H1 (cell line): ENCODE results near the gene KRT35. TPM values are rescaled to one million over a fixed set of nuclear protein-coding genes. Genes with fewer than 3 reads are reported as not detected.

Experiments
- CTCF ChIA-PET: fragments of 300-600 bp; sonication (Branson Sonifier 250); formaldehyde crosslinking; loops from one replicate; lab custom pipeline; 2021; ENCODE audit not compliant: partially characterized antibody; lab: Charles Lee
- POLR2A ChIA-PET: fragments of 300-600 bp; sonication (Branson Sonifier 250); formaldehyde crosslinking; loops from one replicate; lab custom pipeline; 2021; ENCODE audit warnings: inconsistent platforms; ENCODE audit not compliant: partially characterized antibody; lab: Charles Lee
- DNase-seq, 2 experiments: peaks; one replicate each; pipeline versions ENCODE4 v3.0.0 to v3.0.0-alpha.2; 2010 to 2022; ENCODE audit warnings: low spot score in 2 of 2, low read depth in 1 of 2, mixed read lengths in 1 of 2
- FAIRE-seq: peaks from 2 replicates; lab custom pipeline; 2011; peaks lifted over from hg19 to GRCh38; lab: Jason Lieb, UNC
- H2AFZ ChIP-seq: 2 replicates; pipeline ENCODE4 v1.8.1; 2012; ENCODE audit warnings: low read length, inconsistent platforms
- H2AK5ac ChIP-seq: 2 replicates; pipeline ENCODE4 v1.6.1; 2013; ENCODE audit warnings: low read depth, low read length
- H2BK120ac ChIP-seq: replicated peaks from 2 replicates; pipeline ENCODE3; 2013; ENCODE audit warnings: low read depth, low read length, inconsistent platforms
- H2BK12ac ChIP-seq: 2 replicates; pipeline ENCODE4 v1.6.1; 2013; ENCODE audit warnings: low read depth, low read length
- H2BK15ac ChIP-seq: 2 replicates; pipeline ENCODE4 v1.6.1; 2013; ENCODE audit warnings: low read length
- H2BK20ac ChIP-seq: 2 replicates; pipeline ENCODE4 v1.6.1; 2013; ENCODE audit warnings: low read length
- H2BK5ac ChIP-seq: 2 replicates; pipeline ENCODE4 v1.6.1; 2013; ENCODE audit warnings: low read depth, low read length
- H3K14ac ChIP-seq: 2 replicates; pipeline ENCODE4 v1.6.1; 2013; ENCODE audit warnings: inconsistent platforms; ENCODE audit not compliant: insufficient read length
- H3K18ac ChIP-seq: 2 replicates; pipeline ENCODE4 v1.6.1; 2013; ENCODE audit warnings: low read length; ENCODE audit errors: extremely low read depth
- H3K23ac ChIP-seq: 2 replicates; pipeline ENCODE4 v1.6.1; 2013; ENCODE audit warnings: inconsistent platforms; ENCODE audit not compliant: insufficient read length
- H3K23me2 ChIP-seq: 2 replicates; pipeline ENCODE4 v1.6.1; 2013; ENCODE audit warnings: low read depth, low read length
- H3K27ac ChIP-seq: 2 replicates; pipeline ENCODE4 v1.6.1; 2011; ENCODE audit warnings: low read depth, low read length, inconsistent platforms
- H3K27me3 ChIP-seq, 4 experiments: replicated peaks in 1 of 4; 1 replicate in 1 of 4; 2 replicates in 3 of 4; pipeline versions ENCODE4 v1.6.1 to v1.8.1; 2011 to 2013; ENCODE audit warnings: low read length in 3 of 4, mild to moderate bottlenecking in 3 of 4, inconsistent platforms in 2 of 4, mixed read lengths in 2 of 4, moderate library complexity in 1 of 4; ENCODE audit not compliant: control insufficient read depth in 3 of 4, insufficient read depth in 3 of 4; ENCODE audit errors: extremely low read depth in 1 of 4
- H3K36me3 ChIP-seq, 4 experiments: 2 replicates each; pipeline versions ENCODE4 v1.6.1 to v1.8.1; 2011 to 2013; ENCODE audit warnings: mild to moderate bottlenecking in 4 of 4, low read length in 3 of 4, moderate library complexity in 2 of 4, control low read depth in 1 of 4, inconsistent platforms in 1 of 4; ENCODE audit not compliant: insufficient read depth in 4 of 4, control insufficient read depth in 2 of 4
- H3K4ac ChIP-seq: replicated peaks from 2 replicates; pipeline ENCODE3; 2013; ENCODE audit warnings: low read length, low read depth, mixed read lengths, inconsistent platforms; ENCODE audit not compliant: insufficient read length
- H3K4me1 ChIP-seq, 4 experiments: replicated peaks in 1 of 4; 1 replicate in 1 of 4; 2 replicates in 3 of 4; pipeline versions ENCODE4 v1.6.1 to v1.8.1; 2011 to 2013; ENCODE audit warnings: low read length in 3 of 4, inconsistent platforms in 2 of 4, mixed read lengths in 1 of 4; ENCODE audit not compliant: insufficient read depth in 4 of 4, control insufficient read depth in 3 of 4
- H3K4me2 ChIP-seq, 2 experiments: 2 replicates each; pipeline versions ENCODE4 v1.6.1 to v1.8.1; 2011 to 2013; ENCODE audit warnings: low read depth in 2 of 2, low read length in 2 of 2, control low read depth in 1 of 2, inconsistent platforms in 1 of 2, mild to moderate bottlenecking in 1 of 2; ENCODE audit not compliant: insufficient read depth in 1 of 2
- H3K4me3 ChIP-seq, 4 experiments: fragments of 200-600, 300-600 bp in 1 of 4; sonication (generic), shearing (Covaris generic), sonication (Bioruptor Twin) in 1 of 4; 2 replicates each; pipeline versions ENCODE4 v1.5.1 to v1.8.1; 2011 to 2016; ENCODE audit warnings: low read length in 4 of 4, low read depth in 3 of 4, control low read depth in 2 of 4, inconsistent platforms in 2 of 4, mild to moderate bottlenecking in 2 of 4, mixed read lengths in 1 of 4, moderate library complexity in 1 of 4; ENCODE audit not compliant: insufficient read depth in 2 of 4; ENCODE audit errors: extremely low read depth in 1 of 4
- H3K56ac ChIP-seq: replicated peaks from 2 replicates; pipeline ENCODE3; 2013; ENCODE audit warnings: low read depth, mild to moderate bottlenecking, mixed read lengths, low read length, inconsistent platforms; ENCODE audit not compliant: insufficient read length
- H3K79me1 ChIP-seq: 2 replicates; pipeline ENCODE4 v1.6.1; 2013; ENCODE audit warnings: low read depth, low read length, control low read depth
- H3K79me2 ChIP-seq, 2 experiments: 2 replicates each; pipeline versions ENCODE4 v1.6.1 to v1.8.1; 2012 to 2013; ENCODE audit warnings: low read length in 2 of 2, mild to moderate bottlenecking in 2 of 2, inconsistent platforms in 1 of 2; ENCODE audit not compliant: insufficient read depth in 2 of 2, control insufficient read depth in 1 of 2
- H3K9ac ChIP-seq, 4 experiments: replicated peaks in 1 of 4; 1 replicate in 1 of 4; 2 replicates in 3 of 4; pipeline versions ENCODE4 v1.6.1 to v1.8.1; 2011 to 2013; ENCODE audit warnings: low read depth in 3 of 4, low read length in 3 of 4, control low read depth in 2 of 4, mild to moderate bottlenecking in 2 of 4, moderate library complexity in 2 of 4, inconsistent platforms in 1 of 4; ENCODE audit errors: extremely low read depth in 1 of 4
- H3K9me3 ChIP-seq, 2 experiments: 2 replicates each; pipeline versions ENCODE4 v1.6.1 to v1.8.1; 2012 to 2013; ENCODE audit warnings: mild to moderate bottlenecking in 2 of 2, moderate library complexity in 2 of 2, control low read depth in 1 of 2, inconsistent platforms in 1 of 2, low read depth in 1 of 2, low read length in 1 of 2, mixed read lengths in 1 of 2; ENCODE audit not compliant: insufficient read depth in 2 of 2
- H4K20me1 ChIP-seq, 2 experiments: replicated peaks in 1 of 2; 2 replicates each; pipeline versions ENCODE3 to v1.8.1; 2011 to 2013; ENCODE audit warnings: inconsistent platforms in 2 of 2, low read length in 2 of 2, mild to moderate bottlenecking in 1 of 2; ENCODE audit not compliant: insufficient read depth in 2 of 2, control insufficient read depth in 1 of 2
- H4K5ac ChIP-seq: 2 replicates; pipeline ENCODE4 v1.6.1; 2013; ENCODE audit warnings: low read length, low read depth, mixed read lengths, inconsistent platforms; ENCODE audit not compliant: insufficient read length
- H4K8ac ChIP-seq: 2 replicates; pipeline ENCODE4 v1.8.0; 2013; ENCODE audit warnings: mild to moderate bottlenecking, moderate library complexity, low read length, inconsistent platforms; ENCODE audit not compliant: insufficient read depth; ENCODE audit errors: extremely low read depth
- H4K91ac ChIP-seq: replicated peaks from 2 replicates; pipeline ENCODE3; 2013; ENCODE audit warnings: low read length, mixed read lengths, inconsistent platforms; ENCODE audit not compliant: insufficient read length
- ATF3 ChIP-seq: IDR thresholded peaks from 2 replicates; pipeline ENCODE4 v1.6.1; 2011; ENCODE audit warnings: low read depth, mild to moderate bottlenecking, low read length; ENCODE audit not compliant: insufficient read depth
- GABPA ChIP-seq: IDR thresholded peaks from 2 replicates; pipeline ENCODE4 v1.6.1; 2011; ENCODE audit warnings: mild to moderate bottlenecking, low read length, moderate library complexity, borderline replicate concordance; ENCODE audit not compliant: insufficient read depth
- HDAC6 ChIP-seq: IDR thresholded peaks from one replicate; pipeline ENCODE4 v1.7.1; 2012; ENCODE audit warnings: low read depth, mild to moderate bottlenecking, inconsistent platforms, low read length, moderate library complexity
- KDM5A ChIP-seq: fragments of 200-600 bp; IDR thresholded peaks from 2 replicates; pipeline ENCODE4 v1.7.1; 2012; ENCODE audit warnings: mild to moderate bottlenecking, low read length, inconsistent platforms, mixed read lengths
- MAX ChIP-seq: IDR thresholded peaks from 2 replicates; pipeline ENCODE4 v1.6.1; 2012; ENCODE audit warnings: inconsistent platforms
- POLR2A ChIP-seq, 2 experiments: IDR thresholded peaks; 1 replicate in 1 of 2; 2 replicates in 1 of 2; pipeline ENCODE4 v1.6.1; 2011; ENCODE audit warnings: low read depth in 2 of 2, low read length in 2 of 2, mild to moderate bottlenecking in 2 of 2; ENCODE audit errors: control extremely low read depth in 1 of 2
- POU5F1 ChIP-seq: IDR thresholded peaks from 2 replicates; pipeline ENCODE4 v1.6.1; 2011; ENCODE audit warnings: low read depth, mild to moderate bottlenecking, low read length, moderate library complexity
- RBBP5 ChIP-seq: IDR thresholded peaks from 2 replicates; pipeline ENCODE4 v1.7.1; 2012; ENCODE audit warnings: low read depth, mild to moderate bottlenecking, inconsistent platforms, low read length, moderate library complexity, borderline replicate concordance
- SP2 ChIP-seq: IDR thresholded peaks from 2 replicates; pipeline ENCODE4 v1.6.1; 2012; ENCODE audit warnings: mild to moderate bottlenecking, low read length, inconsistent platforms
- TBP ChIP-seq: IDR thresholded peaks from 2 replicates; pipeline ENCODE4 v1.6.1; 2011; ENCODE audit warnings: low read depth, low read length, improper control_type of control experiment
- WGBS, 2 experiments: shearing (Covaris generic) in 1 of 2; methylation state at CpG; one replicate each; pipeline versions ENCODE4 v1.1.6 to v1.1.7; 2013 to 2015; ENCODE audit warnings: low lambda C conversion rate in 2 of 2, mixed read lengths in 2 of 2, inconsistent platforms in 1 of 2, low coverage in 1 of 2, missing lambda C conversion rate in 1 of 2; ENCODE audit not compliant: insufficient replicate concordance in 2 of 2, insufficient coverage in 1 of 2, insufficient read length in 1 of 2; ENCODE audit errors: extremely low coverage in 1 of 2, missing lambda C conversion rate in 1 of 2; 5-methylcytosine and 5-hydroxymethylcytosine counted together
- long read RNA-seq, 2 experiments: library from RNA in 1 of 2; library from capped mRNA in 1 of 2; stranded (forward); transcript quantifications; one replicate each; pipeline ENCODE4 v2.0.0, GENCODE V29; 2021; ENCODE audit warnings: inconsistent platforms in 1 of 2
- polyA minus RNA-seq, 3 experiments: library from RNA; depleted of rRNA, polyadenylated mRNA; stranded (reverse); fragments of >200 nt; gene quantifications; 1 replicate in 2 of 3; 2 replicates in 1 of 3; pipeline ENCODE4 v1.2.3, GENCODE V29; 2011
- polyA plus RNA-seq, 7 experiments: library from polyadenylated mRNA; depleted of rRNA in 3 of 7; stranded (reverse) in 5 of 7; unstranded in 2 of 7; fragments of >200 nt in 5 of 7; fragments of 200-250 nt in 2 of 7; gene quantifications; 1 replicate in 5 of 7; 2 replicates in 1 of 7; 4 replicates in 1 of 7; pipeline versions ENCODE4 v1.2.1 to v1.2.3, GENCODE V29; 2011 to 2013; ENCODE audit warnings: missing spikeins in 2 of 7, mixed read lengths in 2 of 7
- total RNA-seq: library from RNA; stranded (reverse); fragmentation: NEBNext Ultra II Directional; extraction: Animal tissue kit (Norgen Biotek cat#: 25700); gene quantifications from 2 replicates; pipeline ENCODE4 v1.2.1, GENCODE V29; 2021

Gene KRT35
- total RNA-seq (not detected in 2 replicates), polyA plus RNA-seq (2011; rRNA removed) (not detected in 2 replicates), polyA minus RNA-seq (2011; rRNA and poly(A)+ RNA removed) (not detected in 2 replicates)
- not detected for polyA plus RNA-seq (2011; cell fraction: cytosol; rRNA removed)
- polyA plus RNA-seq (2011; cell fraction: nucleus; rRNA removed) = not detected
- not detected in 4 replicates for polyA plus RNA-seq (2012, experiment 1 of 2)
- polyA plus RNA-seq (2012, experiment 2 of 2) = not detected
- not detected for polyA plus RNA-seq (2013, experiment 1 of 2)
- polyA plus RNA-seq (2013, experiment 2 of 2) = not detected
- polyA minus RNA-seq (2011; cell fraction: cytosol; rRNA and poly(A)+ RNA removed) = not detected
- polyA minus RNA-seq (2011; cell fraction: nucleus; rRNA and poly(A)+ RNA removed) = not detected
- long read RNA-seq, experiment 1 = 0 reads
- long read RNA-seq, experiment 2 = 0 reads

GRCh38 chr17:41481036-41481435, at the start of gene KRT35:
Gene KRT35 (minus strand): TSS chr17:41481151. CDS start chr17:41481097, 54 bp downstream.
- H3K27ac ChIP-seq = no peak within 1 kb of the TSS
- FAIRE-seq (no peak), DNase-seq (no peak)
- TF ChIP-seq GABPA (no peak), POU5F1 (no peak), TBP (no peak), MAX (no peak), POLR2A (IDR thresholded peaks at IDR 0.05; ENCODE audit: control extremely low read depth in 1 of 2, low read depth in 2 of 2, low read length in 2 of 2) (no peak), SP2 (no peak), ATF3 (no peak), HDAC6 (no peak), RBBP5 (no peak), KDM5A (no peak)
- H3K4ac ChIP-seq = no peak within 1 kb of the TSS
- H4K20me1 ChIP-seq = no peaks in the 10 kb centered on the region
- H3K18ac ChIP-seq = no peak within 1 kb of the TSS
- H4K91ac ChIP-seq = no peak within 1 kb of the TSS
- no peak within 1 kb of the TSS for H4K5ac ChIP-seq
- no peak within 1 kb of the TSS for H2BK12ac ChIP-seq
- H3K79me2 ChIP-seq = no peaks in the 10 kb centered on the region
- H2BK20ac ChIP-seq = no peak within 1 kb of the TSS
- no peaks in the 10 kb centered on the region for H3K79me1 ChIP-seq
- H3K14ac ChIP-seq = no peak within 1 kb of the TSS
- H2BK5ac ChIP-seq = no peak within 1 kb of the TSS
- ChIA-PET POLR2A (interaction anchor here (1.4 to 1.5 kb wide), 2 partner anchors 10 to 41 kb away, joined by 5 read pairs; no protein-coding TSS in a partner anchor), CTCF (interaction anchor here (11.2 to 33.9 kb wide), 2 partner anchors 12 to 66 kb away, joined by 98 to 427 read pairs; partner anchors contain the start of gene KRT36)
- no peak within 1 kb of the TSS for H3K4me2 ChIP-seq
- H2BK120ac ChIP-seq = no peak within 1 kb of the TSS
- H3K4me3 ChIP-seq = no peak within 1 kb of the TSS
- H2AFZ ChIP-seq = no peak within 1 kb of the TSS
- no peak within 1 kb of the TSS for H4K8ac ChIP-seq
- H3K36me3 ChIP-seq = no peaks in the 10 kb centered on the region
- no peaks in the 10 kb centered on the region for H3K23me2 ChIP-seq
- H3K23ac ChIP-seq = no peak within 1 kb of the TSS
- H2AK5ac ChIP-seq = no peak within 1 kb of the TSS
- H3K9ac ChIP-seq = no peak within 1 kb of the TSS
- WGBS, 2 experiments = 94% methylated on average over 2 of the region's 2 CpGs; no CpG with 5 or more reads in 1 of the 2 experiments
- no peak within 1 kb of the TSS for H2BK15ac ChIP-seq
- H3K9me3 ChIP-seq = no peaks in the 10 kb centered on the region
- H3K4me1 ChIP-seq = no peaks in the 10 kb centered on the region; a peak in 1 of 7 replicates
- H3K56ac ChIP-seq = no peak within 1 kb of the TSS
- peaks cover 0 to under 1% (median 0%) of the 10 kb centered on the region in 4 experiments; a peak in 3 of 7 replicates for H3K27me3 ChIP-seq
